Endothelial cell of hepatic sinusoid (primary cell): ENCODE data around the gene MYRIP.
"Not testable (repeated sequence)": the region's sequence is repeated elsewhere in the genome, so short reads cannot be mapped to it uniquely, and the experiment has no call there.

Experiments
- in situ Hi-C: cut with HindIII; loops from 2 replicates; pipeline ENCODE4 v1.10.0; 2017; ENCODE audit warnings: low sequenced_read_pairs

Gene MYRIP

GRCh38 chr3:39809181-39809994 lies at the start of gene MYRIP:
MYRIP (plus strand) TSS chr3:39809609; CDS start chr3:39900817, 91,208 bp downstream.
- in situ Hi-C loops: no loop called here

- in situ Hi-C loops: no loop called here
Measured at GRCh38 chr3:39760325-39760724, 49.1 kb upstream of the MYRIP start.

- in situ Hi-C loops: no loop called here
Measured at GRCh38 chr3:39762537-39763070, 46.8 kb upstream of the MYRIP start.

GRCh38 chr3:39763390-39763789 lies 46.0 kb upstream of the MYRIP start:
- in situ Hi-C loops: no loop called here

GRCh38 chr3:39765575-39765974 lies 43.8 kb upstream of the MYRIP start:
- in situ Hi-C loops: no loop called here

- in situ Hi-C loops: no loop called here
Measured at GRCh38 chr3:39766433-39766832, 43.0 kb upstream of the MYRIP start.

- in situ Hi-C loops: not testable (repeated sequence)
Measured at GRCh38 chr3:39766909-39767308, 42.5 kb upstream of the MYRIP start.

GRCh38 chr3:39778168-39778567 lies 31.2 kb upstream of the MYRIP start:
- in situ Hi-C loops: not testable (repeated sequence)

- in situ Hi-C loops: no loop called here
Measured at GRCh38 chr3:39779511-39780230, 29.7 kb upstream of the MYRIP start.

- in situ Hi-C loops: no loop called here
Measured at GRCh38 chr3:39780352-39780751, 29.1 kb upstream of the MYRIP start.

GRCh38 chr3:39781025-39781424 lies 28.4 kb upstream of the MYRIP start:
- in situ Hi-C loops: no loop called here

GRCh38 chr3:39781632-39782031 lies 27.8 kb upstream of the MYRIP start:
- in situ Hi-C loops: no loop called here

GRCh38 chr3:39783680-39784079 lies 25.7 kb upstream of the MYRIP start:
- in situ Hi-C loops: no loop called here

GRCh38 chr3:39784922-39785321 lies 24.5 kb upstream of the MYRIP start:
- in situ Hi-C loops: no loop called here

GRCh38 chr3:39788128-39788883 lies 21.1 kb upstream of the MYRIP start:
- in situ Hi-C loops: no loop called here

- in situ Hi-C loops: no loop called here
Measured at GRCh38 chr3:39791603-39792002, 17.8 kb upstream of the MYRIP start.

- in situ Hi-C loops: no loop called here
Measured at GRCh38 chr3:39794880-39795279, 14.5 kb upstream of the MYRIP start.

GRCh38 chr3:39801216-39801615 lies 8.2 kb upstream of the MYRIP start:
- in situ Hi-C loops: no loop called here

GRCh38 chr3:39802486-39802885 lies 6.9 kb upstream of the MYRIP start:
- in situ Hi-C loops: not testable (repeated sequence)

- in situ Hi-C loops: no loop called here
Measured at GRCh38 chr3:39803956-39804355, 5.5 kb upstream of the MYRIP start.

GRCh38 chr3:39804951-39805350 lies 4.5 kb upstream of the MYRIP start:
- in situ Hi-C loops: no loop called here
